T-helper 2 cell treated with Interferon-gamma antibody and Interleukin-4, amounts not matched to agents 5 μg/mL and 100 μg/mL, for 36 hours (primary cell): ENCODE results near the gene LITAF.
"Not testable (repeated sequence)": the region's sequence is repeated elsewhere in the genome, so short reads cannot be mapped to it uniquely, and the experiment has no call there.

ENCODE experiments used
- DNase-seq: peaks from one replicate; pipeline ENCODE4 v3.0.0; 2021; ENCODE audit warnings: low spot score
- H3K27ac Mint-ChIP-seq: one replicate; pipeline ENCODE4 v1.8.0; 2021; ENCODE audit warnings: mild to moderate bottlenecking, mixed read lengths
- H3K27me3 Mint-ChIP-seq: one replicate; pipeline ENCODE4 v1.8.0; 2021; ENCODE audit warnings: low read depth, mixed read lengths
- H3K36me3 Mint-ChIP-seq: one replicate; pipeline ENCODE4 v1.8.0; 2021; ENCODE audit warnings: low read depth, mixed read lengths
- H3K4me1 Mint-ChIP-seq: one replicate; pipeline ENCODE4 v1.8.0; 2021; ENCODE audit warnings: low read depth, mixed read lengths
- H3K4me3 Mint-ChIP-seq: one replicate; pipeline ENCODE4 v1.8.0; 2022; ENCODE audit warnings: mild to moderate bottlenecking, moderate library complexity, mixed read lengths
- H3K9me3 Mint-ChIP-seq: one replicate; pipeline ENCODE4 v1.8.0; 2021; ENCODE audit warnings: mixed read lengths

Gene LITAF

DNA sequence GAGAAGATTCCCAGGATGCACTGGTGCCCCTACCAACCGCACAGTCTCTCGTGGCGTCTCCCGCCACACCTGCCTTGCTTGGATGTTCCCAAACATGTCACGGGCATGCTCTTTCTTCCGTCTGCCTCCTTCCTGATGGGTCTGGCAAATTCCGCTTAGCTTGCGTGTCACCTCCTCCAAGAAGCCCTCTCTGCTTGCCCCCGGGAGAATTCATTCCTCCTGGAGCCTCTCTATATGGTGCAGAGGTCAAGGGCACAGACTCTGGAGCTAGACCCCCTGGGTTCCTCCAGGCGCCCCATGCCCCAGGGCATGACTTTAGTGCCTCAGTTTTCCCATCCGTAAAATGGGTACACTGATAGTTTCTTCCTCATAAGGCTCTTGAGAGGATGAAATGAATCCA is 21.1 kb downstream of the LITAF start:
- H3K4me1 Mint-ChIP-seq = peaks cover 36% of the 10 kb centered on the region
- peak overlapping the region; percentile 8 for H3K27ac Mint-ChIP-seq
- H3K36me3 Mint-ChIP-seq = peaks cover 36% of the 10 kb centered on the region
- H3K9me3 Mint-ChIP-seq = no peaks in the 10 kb centered on the region
- no peaks in the 10 kb centered on the region for H3K27me3 Mint-ChIP-seq
- no peak overlapping the region for H3K4me3 Mint-ChIP-seq
- DNase-seq = no peak

DNA sequence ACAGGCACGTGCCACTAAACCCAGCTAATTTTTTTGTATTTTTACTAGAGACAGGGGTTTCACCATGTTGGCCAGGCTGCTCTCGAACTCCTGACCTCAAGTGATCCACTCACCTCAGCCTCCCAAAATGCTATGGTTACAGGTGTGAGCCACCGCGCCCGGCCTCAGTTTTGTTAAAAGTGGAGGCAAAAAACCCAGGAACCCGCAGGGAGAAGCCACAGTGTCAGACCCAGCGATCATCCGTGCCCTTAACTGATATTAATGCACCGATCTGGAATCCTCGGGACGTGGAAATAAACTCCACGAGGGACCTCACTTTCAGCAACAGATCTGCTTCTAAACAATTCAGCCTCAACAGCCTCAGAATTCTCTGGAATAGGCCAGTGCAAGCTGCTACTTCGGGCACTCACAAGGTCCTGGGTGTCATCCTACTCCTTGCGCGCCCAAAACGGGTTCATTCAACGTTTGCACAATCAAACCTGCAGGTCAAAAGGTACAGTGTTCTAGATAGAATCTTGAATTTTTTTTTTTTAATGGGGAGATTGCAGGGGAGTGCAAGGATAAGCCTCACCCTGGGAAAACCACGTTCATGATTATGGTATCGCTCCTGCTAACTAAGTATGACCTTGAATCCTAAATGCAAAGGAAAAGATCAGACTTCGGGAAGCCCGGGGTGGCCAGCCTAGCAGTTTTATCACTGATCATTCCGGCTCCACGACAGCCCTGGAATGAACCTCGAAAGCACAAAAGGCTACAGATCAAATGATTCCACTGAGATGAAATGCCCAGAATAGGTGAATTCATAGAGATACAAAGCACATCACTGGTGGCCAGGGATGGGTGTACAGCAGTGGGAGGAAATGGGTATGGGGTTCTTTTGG is 22.4 kb downstream of the LITAF start:
- Mint-ChIP-seq H3K4me1 (peaks cover 39% of the 10 kb centered on the region), H3K9me3 (no peaks in the 10 kb centered on the region), H3K36me3 (peaks cover 36% of the 10 kb centered on the region)

DNA sequence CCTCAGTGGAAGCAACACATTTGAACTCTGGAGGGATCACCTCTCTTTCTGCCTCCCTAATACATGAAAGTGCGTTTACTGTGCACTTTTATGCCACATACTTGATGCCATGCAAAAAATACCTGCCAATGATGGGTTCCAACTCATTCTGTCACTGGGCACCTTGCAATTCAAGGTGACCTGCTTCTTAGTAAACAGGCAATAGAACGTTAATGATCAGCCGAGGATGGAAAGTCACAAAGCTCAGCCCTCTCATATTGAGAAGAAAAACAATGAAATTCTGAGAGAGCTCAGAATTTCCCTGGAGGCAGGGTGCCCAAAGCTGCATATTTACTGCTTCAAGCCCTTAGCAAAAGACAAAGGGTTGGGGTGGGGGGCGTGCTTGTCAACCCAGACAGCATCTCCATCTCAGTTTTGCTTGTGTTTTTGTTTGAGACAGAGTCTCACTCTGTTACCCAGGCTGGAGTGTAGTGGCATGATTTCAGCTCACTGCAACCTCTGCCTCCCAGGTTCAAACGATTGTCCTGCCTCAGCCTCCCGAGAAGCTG is 23.2 kb downstream of the LITAF start:
- no peak for DNase-seq
- peaks cover 41% of the 10 kb centered on the region for H3K36me3 Mint-ChIP-seq
- H3K27me3 Mint-ChIP-seq = no peaks in the 10 kb centered on the region
- H3K4me1 Mint-ChIP-seq = peaks cover 44% of the 10 kb centered on the region
- H3K9me3 Mint-ChIP-seq = no peaks in the 10 kb centered on the region
- H3K4me3 Mint-ChIP-seq = no peak overlapping the region
- H3K27ac Mint-ChIP-seq = peak overlapping the region; percentile 63

More for the DNA sequence above, 22.4 kb downstream of the LITAF start:
- DNase-seq = no peak
- no peak overlapping the region for H3K27ac Mint-ChIP-seq
- no peak overlapping the region for H3K4me3 Mint-ChIP-seq
- H3K27me3 Mint-ChIP-seq = no peaks in the 10 kb centered on the region

DNA sequence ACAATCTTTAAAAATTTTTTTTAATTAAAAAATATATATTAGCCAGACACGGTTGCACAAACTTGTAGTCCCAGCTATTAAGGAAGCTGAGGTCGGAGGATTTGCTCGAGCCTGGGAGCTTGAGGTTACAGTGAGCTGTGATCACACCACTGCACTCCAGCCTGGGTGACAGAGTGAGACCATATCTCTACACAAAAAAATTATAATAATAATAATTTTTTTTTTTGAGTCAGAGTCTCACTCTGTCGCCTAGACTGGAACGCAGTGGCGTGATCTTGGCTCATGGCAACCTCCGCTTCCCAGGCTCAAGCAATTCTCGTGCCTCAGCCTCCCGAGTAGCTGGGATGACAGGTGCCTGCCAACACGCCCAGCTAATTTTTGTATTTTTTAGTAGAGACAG is 23.8 kb downstream of the LITAF start:
- H3K27me3 Mint-ChIP-seq = no peaks in the 10 kb centered on the region
- DNase-seq = no peak
- H3K4me1 Mint-ChIP-seq = peaks cover 48% of the 10 kb centered on the region
- H3K27ac Mint-ChIP-seq = no peak overlapping the region
- H3K9me3 Mint-ChIP-seq = no peaks in the 10 kb centered on the region
- no peak overlapping the region for H3K4me3 Mint-ChIP-seq
- peaks cover 43% of the 10 kb centered on the region for H3K36me3 Mint-ChIP-seq

DNA sequence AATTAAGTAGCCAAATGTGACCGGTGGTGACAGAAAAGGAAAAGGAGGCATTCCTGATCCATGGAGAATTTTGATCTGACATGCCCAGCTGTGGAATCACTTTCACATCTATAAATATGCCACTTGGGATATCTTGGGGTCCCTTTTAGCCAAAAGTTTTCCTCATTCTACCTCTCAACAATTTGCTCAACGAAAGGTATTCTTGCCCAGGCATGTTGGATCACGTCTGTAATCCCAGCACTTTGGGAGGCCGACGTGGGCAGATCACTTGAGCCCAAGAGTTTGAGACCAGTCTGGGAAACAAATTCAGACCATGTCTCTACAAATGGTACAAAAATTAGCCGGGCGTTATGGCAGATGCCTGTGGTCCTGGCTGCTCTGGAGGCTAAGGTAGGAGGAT is 24.3 kb downstream of the LITAF start:
- peaks cover 43% of the 10 kb centered on the region for H3K36me3 Mint-ChIP-seq
- H3K27me3 Mint-ChIP-seq = no peaks in the 10 kb centered on the region
- peak overlapping the region; percentile 32 for H3K4me3 Mint-ChIP-seq
- H3K9me3 Mint-ChIP-seq = no peaks in the 10 kb centered on the region
- peaks cover 54% of the 10 kb centered on the region for H3K4me1 Mint-ChIP-seq
- DNase-seq = no peak
- peak overlapping the region; percentile 97 for H3K27ac Mint-ChIP-seq

DNA sequence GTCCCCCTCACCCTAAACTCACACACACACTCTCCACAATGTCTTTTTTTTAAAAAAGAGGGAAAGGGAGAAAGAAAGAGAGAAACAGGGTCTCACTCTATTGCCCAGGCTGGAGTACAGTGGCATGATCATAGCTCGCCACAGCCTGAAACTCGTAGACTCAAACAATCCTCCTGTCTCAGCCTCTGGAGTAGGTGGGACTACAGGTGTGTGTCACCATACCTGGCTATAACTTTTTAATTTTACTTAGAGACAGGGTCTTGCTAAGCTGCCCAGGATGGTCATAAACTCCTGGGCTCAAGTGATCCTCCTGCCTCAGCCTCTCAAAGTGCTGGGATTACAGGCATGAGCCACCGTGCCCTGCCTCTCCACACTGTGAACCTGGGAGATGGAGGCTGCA is 24.9 kb downstream of the LITAF start:
- peaks cover 59% of the 10 kb centered on the region for H3K4me1 Mint-ChIP-seq
- no peaks in the 10 kb centered on the region for H3K27me3 Mint-ChIP-seq
- H3K9me3 Mint-ChIP-seq = peaks cover 2% of the 10 kb centered on the region
- peak overlapping the region; percentile 97 for H3K27ac Mint-ChIP-seq
- no peak for DNase-seq
- H3K36me3 Mint-ChIP-seq = peaks cover 47% of the 10 kb centered on the region
- peak overlapping the region; percentile 78 for H3K4me3 Mint-ChIP-seq

DNA sequence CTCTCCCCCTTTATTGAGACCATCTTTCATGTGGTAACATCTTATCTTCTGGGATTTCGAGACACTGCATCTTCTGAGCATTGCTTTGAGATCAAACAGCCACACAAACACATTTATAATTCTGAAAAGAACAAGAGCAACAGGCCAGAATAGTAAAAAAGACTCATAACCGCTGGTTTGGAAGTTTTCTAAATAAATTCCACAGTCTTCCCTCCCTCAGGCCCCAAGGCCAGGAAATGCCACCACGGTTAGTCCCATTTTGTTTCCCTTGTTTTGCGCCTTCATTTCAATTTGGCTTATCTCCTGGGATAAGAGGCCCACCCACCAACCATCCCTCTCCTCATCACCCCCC is 25.3 kb downstream of the LITAF start:
- Mint-ChIP-seq H3K27me3 (no peaks in the 10 kb centered on the region), H3K36me3 (peaks cover 47% of the 10 kb centered on the region), H3K4me3 (peak overlapping the region; percentile 78), H3K4me1 (peaks cover 62% of the 10 kb centered on the region), H3K9me3 (peaks cover 7% of the 10 kb centered on the region), H3K27ac (peak overlapping the region; percentile 97)
- DNase-seq = no peak

DNA sequence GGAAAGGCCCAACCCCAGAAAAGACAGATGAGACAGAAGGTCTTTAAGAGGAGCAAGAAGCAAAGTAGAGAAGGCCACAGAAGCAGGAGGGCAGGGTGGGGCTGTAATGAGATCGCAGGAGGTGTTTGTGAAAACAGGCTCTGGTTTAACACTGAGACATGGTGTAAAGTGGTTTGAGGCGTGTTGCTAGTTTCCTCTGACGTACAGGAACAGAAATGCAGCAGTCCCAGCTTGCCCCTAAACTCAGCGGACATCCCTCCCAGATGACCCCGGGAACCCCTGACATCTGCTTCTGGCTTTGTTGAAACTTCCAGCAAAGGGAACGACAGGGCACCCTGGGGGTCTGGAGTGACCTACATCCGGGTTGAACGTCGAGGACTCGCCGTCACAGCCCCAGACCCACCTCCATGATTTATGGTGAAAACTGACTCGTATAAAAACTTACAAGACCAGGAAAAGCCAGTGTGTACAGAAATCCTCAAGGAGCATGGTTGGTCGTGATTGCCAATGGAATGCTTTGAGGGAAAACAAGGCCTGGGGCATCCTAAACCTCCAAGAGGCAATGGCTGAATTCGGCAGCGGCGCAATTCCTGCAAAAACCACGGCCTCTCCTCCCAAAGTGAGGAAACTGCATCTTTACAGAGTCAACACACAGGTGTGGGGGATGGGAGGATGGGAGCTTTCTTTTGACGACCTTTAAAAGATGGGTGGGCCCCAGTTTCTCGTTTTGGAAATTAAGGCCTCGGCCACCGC is 25.8 kb downstream of the LITAF start:
- H3K27me3 Mint-ChIP-seq = no peaks in the 10 kb centered on the region

DNA sequence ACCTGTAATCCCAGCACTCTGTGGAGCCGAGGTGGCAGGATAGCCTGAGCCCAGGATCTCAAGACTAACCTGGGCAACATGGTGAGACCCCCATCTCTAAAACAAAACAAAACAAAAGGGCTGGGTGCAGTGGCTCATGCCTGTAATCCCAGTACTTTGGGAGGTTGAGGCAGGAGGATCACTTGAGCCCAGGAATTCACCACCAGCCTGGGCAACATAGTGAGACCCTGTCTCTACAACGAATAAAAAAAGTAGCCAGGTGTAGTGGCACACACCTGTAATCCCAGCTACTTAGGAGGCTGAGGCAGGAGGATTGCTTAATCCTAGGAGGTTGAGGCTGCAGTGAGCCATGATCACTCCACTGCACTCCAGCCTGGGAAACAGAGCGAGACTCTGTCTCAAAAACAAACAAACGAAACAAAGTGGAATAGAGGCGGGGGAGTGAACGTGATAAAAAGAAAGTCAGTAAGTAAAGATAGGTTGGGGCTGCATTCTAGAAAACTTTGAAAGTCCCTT is 28.4 kb downstream of the LITAF start:
- H3K9me3 Mint-ChIP-seq = peaks cover 15% of the 10 kb centered on the region
- H3K4me1 Mint-ChIP-seq = peaks cover 57% of the 10 kb centered on the region
- H3K4me3 Mint-ChIP-seq = peak overlapping the region; percentile 26
- DNase-seq, H3K27me3 Mint-ChIP-seq: not testable (repeated sequence)
- peaks cover 53% of the 10 kb centered on the region for H3K36me3 Mint-ChIP-seq
- H3K27ac Mint-ChIP-seq = peak overlapping the region; percentile 89

More for the DNA sequence above, 25.8 kb downstream of the LITAF start:
- Mint-ChIP-seq H3K4me1 (peaks cover 62% of the 10 kb centered on the region), H3K4me3 (peak overlapping the region; percentile 78), H3K27ac (peak overlapping the region; percentile 97), H3K9me3 (peaks cover 12% of the 10 kb centered on the region), H3K36me3 (peaks cover 47% of the 10 kb centered on the region)
- peak; percentile 54 for DNase-seq

DNA sequence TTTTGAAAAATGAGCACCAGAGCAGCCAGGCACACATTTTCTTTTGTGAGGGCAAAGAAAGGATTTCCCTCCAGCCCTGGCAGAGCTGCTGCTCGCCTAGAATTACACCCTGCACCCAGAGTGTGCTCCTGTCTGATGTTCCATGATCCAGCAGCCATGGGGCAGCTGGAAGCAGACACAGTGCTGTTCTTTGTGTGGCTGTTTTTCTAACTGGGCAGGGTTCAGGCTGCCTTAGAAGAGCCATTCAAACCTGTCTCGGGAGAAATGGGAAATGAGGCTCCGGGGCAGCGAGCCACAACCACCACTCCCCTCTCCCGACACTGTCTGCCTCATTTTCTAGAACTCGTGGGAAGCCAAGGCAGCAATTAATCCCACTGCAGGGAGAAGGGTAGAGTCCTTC is 28.9 kb downstream of the LITAF start:
- H3K4me1 Mint-ChIP-seq = peaks cover 55% of the 10 kb centered on the region
- peaks cover 15% of the 10 kb centered on the region for H3K9me3 Mint-ChIP-seq
- no peak for DNase-seq
- peaks cover 54% of the 10 kb centered on the region for H3K36me3 Mint-ChIP-seq
- H3K27me3 Mint-ChIP-seq = no peaks in the 10 kb centered on the region
- peak overlapping the region; percentile 85 for H3K27ac Mint-ChIP-seq
- peak overlapping the region; percentile 38 for H3K4me3 Mint-ChIP-seq

DNA sequence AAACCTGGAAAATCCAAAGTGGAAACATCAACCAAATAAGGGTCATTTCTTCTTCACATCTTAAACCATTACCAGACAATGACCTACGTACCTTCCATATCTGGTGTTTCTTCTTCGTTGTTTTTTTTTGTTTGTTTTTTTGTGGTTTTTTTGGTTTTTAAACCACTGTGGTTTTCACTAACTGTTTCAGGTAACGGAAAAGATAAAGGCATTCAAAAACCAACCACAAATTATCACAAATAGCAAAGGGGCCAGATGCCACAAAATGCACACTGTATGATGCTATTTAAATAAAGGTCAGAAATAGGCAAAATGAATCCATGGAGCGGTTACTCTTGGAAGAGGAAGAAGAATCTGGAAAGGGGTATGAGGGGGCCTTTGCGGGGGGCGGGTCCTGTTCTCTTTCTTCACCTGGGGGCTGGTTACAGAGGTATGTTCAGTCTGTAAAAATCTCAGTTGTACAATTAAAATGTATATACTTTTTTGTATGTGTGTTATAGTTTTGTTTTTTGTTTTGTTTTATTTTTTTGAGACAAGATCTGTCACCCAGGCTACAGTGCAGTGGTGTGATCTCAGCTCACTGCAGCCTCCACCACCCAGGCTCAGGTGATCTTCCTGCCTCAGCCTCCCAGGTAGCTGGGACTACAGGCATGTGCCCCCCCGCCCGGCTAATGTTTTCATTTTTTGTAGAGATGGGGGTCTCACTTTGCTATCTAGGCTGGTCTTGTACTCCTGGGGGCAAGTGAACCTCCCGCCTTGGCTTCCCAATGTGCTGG is 29.6 kb downstream of the LITAF start:
- H3K9me3 Mint-ChIP-seq = peaks cover 15% of the 10 kb centered on the region
- peak overlapping the region; percentile 85 for H3K27ac Mint-ChIP-seq
- DNase-seq = no peak
- peaks cover 50% of the 10 kb centered on the region for H3K4me1 Mint-ChIP-seq
- H3K36me3 Mint-ChIP-seq = peaks cover 58% of the 10 kb centered on the region
- peak overlapping the region; percentile 71 for H3K4me3 Mint-ChIP-seq
- H3K27me3 Mint-ChIP-seq = no peaks in the 10 kb centered on the region

DNA sequence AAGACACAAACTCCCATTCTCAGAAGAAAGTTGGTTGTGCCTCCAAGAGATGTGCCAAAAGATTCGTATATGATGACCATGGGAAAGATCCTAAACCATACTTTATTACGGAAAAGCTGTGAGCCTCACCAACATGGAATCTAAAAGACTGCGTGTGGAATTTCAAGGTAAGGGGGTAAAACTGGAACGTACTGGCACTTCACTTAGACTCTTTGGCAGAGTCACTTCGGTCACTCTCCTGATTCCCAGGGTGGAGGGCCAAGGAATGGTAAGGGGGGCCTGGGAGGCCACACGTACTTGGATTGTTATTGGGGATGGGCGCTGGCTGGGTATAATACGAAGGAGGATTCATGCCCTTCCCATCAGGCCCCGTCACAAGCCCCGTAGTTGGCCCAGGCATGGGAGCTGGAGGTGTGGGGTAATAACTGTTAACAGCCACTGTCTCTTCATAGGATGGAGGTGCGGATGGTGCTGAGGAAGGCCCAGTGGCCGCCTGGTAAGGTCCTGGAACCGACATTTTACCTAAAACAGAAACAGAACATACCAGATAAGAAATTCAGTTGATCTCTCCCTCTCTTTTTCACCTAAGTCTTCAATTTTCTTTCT is 30.4 kb downstream of the LITAF start:
- no peaks in the 10 kb centered on the region for H3K27me3 Mint-ChIP-seq
- no peak for DNase-seq
- peaks cover 15% of the 10 kb centered on the region for H3K9me3 Mint-ChIP-seq
- peaks cover 44% of the 10 kb centered on the region for H3K4me1 Mint-ChIP-seq
- peaks cover 65% of the 10 kb centered on the region for H3K36me3 Mint-ChIP-seq
- peak overlapping the region; percentile 85 for H3K27ac Mint-ChIP-seq
- H3K4me3 Mint-ChIP-seq = peak overlapping the region; percentile 71

DNA sequence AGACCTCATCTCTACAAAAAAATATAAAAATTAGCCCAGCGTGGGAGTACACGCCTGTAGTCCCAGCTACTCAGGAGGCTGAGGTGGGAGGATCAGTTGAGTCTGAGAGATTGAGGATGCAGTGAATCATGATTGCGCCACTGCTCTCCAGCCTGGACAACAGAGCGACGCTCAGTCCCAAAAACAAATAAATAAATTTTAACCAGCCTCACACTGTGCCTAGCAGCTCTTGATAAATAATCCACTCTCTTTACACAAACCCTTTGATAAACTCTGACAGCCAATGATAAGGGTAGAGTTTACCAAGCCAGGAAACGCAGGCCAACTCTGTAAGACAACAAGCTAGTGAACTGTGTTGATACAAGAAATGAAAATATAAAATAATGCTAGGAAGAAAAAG is 32.7 kb downstream of the LITAF start:
- Mint-ChIP-seq H3K4me1 (peaks cover 33% of the 10 kb centered on the region), H3K36me3 (peaks cover 77% of the 10 kb centered on the region), H3K27me3 (no peaks in the 10 kb centered on the region), H3K27ac (no peak overlapping the region), H3K4me3 (no peak overlapping the region), H3K9me3 (peaks cover 24% of the 10 kb centered on the region)
- DNase-seq = no peak
